NB4 (cell line): ENCODE results near the gene RGSL1.

Experiments
- DNase-seq: peaks from one replicate; pipeline ENCODE4 v3.0.0; 2010; ENCODE audit warnings: low read depth
- H3K4me3 ChIP-seq: one replicate; pipeline ENCODE4 v1.5.1; 2011; ENCODE audit warnings: mild to moderate bottlenecking, low read depth, low read length, moderate library complexity
- CTCF ChIP-seq: IDR thresholded peaks from one replicate; pipeline ENCODE4 v1.5.1; 2012; ENCODE audit warnings: low read depth, low read length
- MAX ChIP-seq: IDR thresholded peaks from 2 replicates; pipeline ENCODE4 v1.6.1; 2011; ENCODE audit warnings: low read depth, low read length
- MYC ChIP-seq: IDR thresholded peaks from 2 replicates; pipeline ENCODE4 v1.6.1; 2011; ENCODE audit warnings: low read depth, low read length
- POLR2A ChIP-seq: IDR thresholded peaks from 2 replicates; pipeline ENCODE4 v1.6.1; 2011; ENCODE audit warnings: mild to moderate bottlenecking; ENCODE audit not compliant: insufficient read length; ENCODE audit errors: extremely low read depth

The RGSL1 gene

GRCh38 chr1:182495002-182495401 is 45.1 kb downstream of the RGSL1 start:
- TF ChIP-seq CTCF, result no peak
- DNase-seq, result no peak
- no peak overlapping the region for H3K4me3 ChIP-seq

- H3K4me3 ChIP-seq, result no peak overlapping the region
- no peak for DNase-seq
- TF ChIP-seq CTCF (no peak), POLR2A (no peak), MAX (no peak), MYC (no peak)
Measured at GRCh38 chr1:182495693-182496092, 45.7 kb downstream of the RGSL1 start.

GRCh38 chr1:182507685-182508084 is 57.7 kb downstream of the RGSL1 start:
- H3K4me3 ChIP-seq, result no peak overlapping the region
- no peak for DNase-seq
- TF ChIP-seq MYC (no peak), CTCF (no peak), MAX (no peak), POLR2A (no peak)

GRCh38 chr1:182515556-182515955 is 65.6 kb downstream of the RGSL1 start:
- no peak overlapping the region for H3K4me3 ChIP-seq
- TF ChIP-seq MAX (no peak), POLR2A (no peak)
- DNase-seq, result no peak

DNA sequence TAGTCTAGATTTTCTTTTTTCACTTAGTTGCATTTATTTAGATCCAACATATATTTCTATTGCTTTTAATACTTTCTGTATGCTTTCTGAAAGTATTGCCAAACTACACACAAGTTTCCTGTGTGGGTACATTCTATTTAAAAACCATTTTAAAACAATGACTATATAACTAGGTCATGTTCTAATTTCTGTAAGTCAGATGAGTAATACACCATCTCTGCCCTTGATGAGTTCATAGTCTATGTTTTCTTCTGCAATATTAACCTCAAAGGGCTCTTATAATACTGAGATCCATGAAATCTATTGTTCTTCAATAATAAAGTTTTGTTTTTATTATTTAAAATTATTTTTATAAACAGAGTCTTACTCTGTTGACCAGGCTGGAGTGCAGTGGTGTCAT is 70.8 kb downstream of the RGSL1 start:
- H3K4me3 ChIP-seq, result no peak overlapping the region
- no peak for DNase-seq
- no peak for TF ChIP-seq MYC
- no peak for TF ChIP-seq POLR2A
- no peak for TF ChIP-seq CTCF

- no peak for TF ChIP-seq MYC
- no peak for TF ChIP-seq POLR2A
- no peak for TF ChIP-seq CTCF
- TF ChIP-seq MAX, result no peak
- no peak for DNase-seq
- H3K4me3 ChIP-seq, result no peak overlapping the region
Measured at GRCh38 chr1:182525342-182525741, 75.4 kb downstream of the RGSL1 start.
